ENCODE results near the gene PTPRN2. TPM values are rescaled to one million over a fixed set of nuclear protein-coding genes. Genes with fewer than 3 reads are reported as not detected.

Gene PTPRN2
- total RNA-seq, 2 experiments from 2014 or later, result 0.70 TPM; not detected in 1

- no peak overlapping the region for H3K4me2 ChIP-seq (ENCODE audit: low read length)
- H3K36me3 ChIP-seq (ENCODE audit: insufficient read depth, low read length), result no peaks in the 10 kb centered on the region
- H3K9me3 ChIP-seq (ENCODE audit: low read length), result no peaks in the 10 kb centered on the region
- H2AFZ ChIP-seq (ENCODE audit: low read length), result no peak overlapping the region
- H3K9me2 ChIP-seq (ENCODE audit: insufficient read depth, low read length), result no peaks in the 10 kb centered on the region
- POLR2A ChIA-PET, result no interaction called here
- H3K4me3 ChIP-seq (ENCODE audit: low read depth, low read length, poor library complexity, severe bottlenecking), result no peak overlapping the region
- CTCF ChIA-PET (ENCODE audit: unreplicated experiment), result no interaction called here
- no peaks in the 10 kb centered on the region for H3K79me2 ChIP-seq (ENCODE audit: insufficient read depth, low read depth, low read length)
- TF ChIP-seq, protein P1, sequence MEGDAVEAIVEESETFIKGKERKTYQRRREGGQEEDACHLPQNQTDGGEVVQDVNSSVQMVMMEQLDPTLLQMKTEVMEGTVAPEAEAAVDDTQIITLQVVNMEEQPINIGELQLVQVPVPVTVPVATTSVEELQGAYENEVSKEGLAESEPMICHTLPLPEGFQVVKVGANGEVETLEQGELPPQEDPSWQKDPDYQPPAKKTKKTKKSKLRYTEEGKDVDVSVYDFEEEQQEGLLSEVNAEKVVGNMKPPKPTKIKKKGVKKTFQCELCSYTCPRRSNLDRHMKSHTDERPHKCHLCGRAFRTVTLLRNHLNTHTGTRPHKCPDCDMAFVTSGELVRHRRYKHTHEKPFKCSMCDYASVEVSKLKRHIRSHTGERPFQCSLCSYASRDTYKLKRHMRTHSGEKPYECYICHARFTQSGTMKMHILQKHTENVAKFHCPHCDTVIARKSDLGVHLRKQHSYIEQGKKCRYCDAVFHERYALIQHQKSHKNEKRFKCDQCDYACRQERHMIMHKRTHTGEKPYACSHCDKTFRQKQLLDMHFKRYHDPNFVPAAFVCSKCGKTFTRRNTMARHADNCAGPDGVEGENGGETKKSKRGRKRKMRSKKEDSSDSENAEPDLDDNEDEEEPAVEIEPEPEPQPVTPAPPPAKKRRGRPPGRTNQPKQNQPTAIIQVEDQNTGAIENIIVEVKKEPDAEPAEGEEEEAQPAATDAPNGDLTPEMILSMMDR (conservative IDR thresholded peaks at IDR 0.05; ENCODE audit: low read length), result no peak
- no peak for TF ChIP-seq EZH2phosphoT487 (IDR thresholded peaks at IDR 0.05; ENCODE audit: borderline replicate concordance, low read depth, low read length)
- no peak for DNase-seq (ENCODE audit: low spot score)
- H3K4me1 ChIP-seq (ENCODE audit: insufficient read depth, low read length, poor library complexity, severe bottlenecking), result no peaks in the 10 kb centered on the region
- no peak overlapping the region for H3K27ac ChIP-seq (ENCODE audit: low read depth, low read length, poor library complexity, severe bottlenecking)
- intact Hi-C loops (cut with micrococcal nuclease; ENCODE audit: unreplicated experiment), result loop anchor here (10.0 kb wide), 1 partner anchor 245 kb away; no protein-coding TSS in a partner anchor
- no TSS peak for BruUV-seq (replicated peaks)
- no peaks in the 10 kb centered on the region for H4K20me1 ChIP-seq (ENCODE audit: insufficient read depth, low read length)
Measured at GRCh38 chr7:157679607-157680006, 908.0 kb downstream of the PTPRN2 start.

DNA sequence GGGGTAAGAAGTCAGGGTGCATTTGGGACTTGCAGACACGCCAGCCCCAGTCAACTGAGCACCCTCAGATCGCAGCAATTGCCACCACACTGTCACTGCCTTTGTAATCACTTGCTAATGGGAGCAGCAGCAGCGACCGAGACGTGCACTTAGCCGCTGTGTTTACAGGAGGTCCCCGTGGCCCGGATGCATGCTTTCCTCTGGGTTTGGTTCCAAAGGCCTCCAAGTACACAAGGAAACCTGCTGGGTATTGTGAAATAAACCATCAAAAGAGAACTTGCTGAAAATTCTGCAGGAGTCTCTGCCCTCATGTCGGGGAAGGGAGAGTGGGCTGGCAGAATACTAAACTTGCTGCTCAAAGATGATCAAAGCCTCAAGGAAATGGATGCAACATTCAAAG is 909.1 kb downstream of the PTPRN2 start:
- Histone ChIP-seq H3K9me3 (ENCODE audit: low read length) (no peaks in the 10 kb centered on the region), H3K79me2 (ENCODE audit: insufficient read depth, low read depth, low read length) (no peaks in the 10 kb centered on the region), H4K20me1 (ENCODE audit: insufficient read depth, low read length) (no peaks in the 10 kb centered on the region), H3K36me3 (ENCODE audit: insufficient read depth, low read length) (no peaks in the 10 kb centered on the region), H3K27ac (ENCODE audit: low read depth, low read length, poor library complexity, severe bottlenecking) (no peak overlapping the region), H3K9me2 (ENCODE audit: insufficient read depth, low read length) (no peaks in the 10 kb centered on the region), H3K4me2 (ENCODE audit: low read length) (no peak overlapping the region), H2AFZ (ENCODE audit: low read length) (no peak overlapping the region), H3K4me1 (ENCODE audit: insufficient read depth, low read length, poor library complexity, severe bottlenecking) (no peaks in the 10 kb centered on the region), H3K4me3 (ENCODE audit: low read depth, low read length, poor library complexity, severe bottlenecking) (no peak overlapping the region)
- BruUV-seq (replicated peaks), result no TSS peak
- intact Hi-C loops (cut with micrococcal nuclease; ENCODE audit: unreplicated experiment), result no loop called here
- ChIA-PET POLR2A (no interaction called here), CTCF (ENCODE audit: unreplicated experiment) (no interaction called here)
- no peak for DNase-seq (ENCODE audit: low spot score)
- no peak for TF ChIP-seq EZH2phosphoT487 (IDR thresholded peaks at IDR 0.05; ENCODE audit: borderline replicate concordance, low read depth, low read length)
- TF ChIP-seq, protein P1 (conservative IDR thresholded peaks at IDR 0.05; ENCODE audit: low read length), result no peak

GRCh38 chr7:157676456-157677255 is 911.0 kb downstream of the PTPRN2 start:
- Histone ChIP-seq H2AFZ (ENCODE audit: low read length) (no peak overlapping the region), H3K36me3 (ENCODE audit: insufficient read depth, low read length) (no peaks in the 10 kb centered on the region), H3K4me1 (ENCODE audit: insufficient read depth, low read length, poor library complexity, severe bottlenecking) (no peaks in the 10 kb centered on the region), H3K79me2 (ENCODE audit: insufficient read depth, low read depth, low read length) (no peaks in the 10 kb centered on the region), H4K20me1 (ENCODE audit: insufficient read depth, low read length) (no peaks in the 10 kb centered on the region), H3K9me3 (ENCODE audit: low read length) (no peaks in the 10 kb centered on the region), H3K4me2 (ENCODE audit: low read length) (no peak overlapping the region), H3K27ac (ENCODE audit: low read depth, low read length, poor library complexity, severe bottlenecking) (no peak overlapping the region), H3K9me2 (ENCODE audit: insufficient read depth, low read length) (no peaks in the 10 kb centered on the region), H3K4me3 (ENCODE audit: low read depth, low read length, poor library complexity, severe bottlenecking) (no peak overlapping the region)
- TF ChIP-seq, protein P1 (conservative IDR thresholded peaks at IDR 0.05; ENCODE audit: low read length), result no peak
- no peak for TF ChIP-seq EZH2phosphoT487 (IDR thresholded peaks at IDR 0.05; ENCODE audit: borderline replicate concordance, low read depth, low read length)
- CTCF ChIA-PET (ENCODE audit: unreplicated experiment), result no interaction called here
- POLR2A ChIA-PET, result no interaction called here
- BruUV-seq (replicated peaks), result no TSS peak
- no peak for DNase-seq (ENCODE audit: low spot score)
- intact Hi-C loops (cut with micrococcal nuclease; ENCODE audit: unreplicated experiment), result no loop called here

Data from OCI-LY7 (cell line).